HG03354 (cell line): ENCODE data around the gene TBC1D9B.
A peak's percentile ranks its signal among the peaks of the same experiment; 100 is the strongest.

ENCODE experiments used
- ATAC-seq: cut with Tn5 transposase; IDR thresholded peaks from one replicate; pipeline ENCODE4 v1.9.1; 2021; ENCODE audit warnings: mild to moderate bottlenecking; ENCODE audit not compliant: unreplicated experiment, poor library complexity, severe bottlenecking

Gene TBC1D9B

GRCh38 chr5:179825655-179826182 is 82.0 kb downstream of the TBC1D9B start:
- ATAC-seq: no peak

GRCh38 chr5:179824745-179825112 is 83.0 kb downstream of the TBC1D9B start:
- ATAC-seq: no peak

- no peak for ATAC-seq
Measured at GRCh38 chr5:179823937-179824744, 83.6 kb downstream of the TBC1D9B start.

- no peak for ATAC-seq
Measured at GRCh38 chr5:179822444-179822990, 85.2 kb downstream of the TBC1D9B start.

GRCh38 chr5:179822059-179822432 is 85.7 kb downstream of the TBC1D9B start:
- ATAC-seq: no peak

GRCh38 chr5:179821298-179822058 is 86.2 kb downstream of the TBC1D9B start:
- peak; percentile 53 for ATAC-seq

- ATAC-seq: peak; percentile 45
Measured at GRCh38 chr5:179820483-179821297, 87.0 kb downstream of the TBC1D9B start, which contains the start of gene SQSTM1. Gene SQSTM1, plus strand, starts transcription at chr5:179820905. Its CDS starts 32 bp downstream, at chr5:179820937.

GRCh38 chr5:179820127-179820482 is 87.6 kb downstream of the TBC1D9B start:
- ATAC-seq: no peak

- ATAC-seq: peak; percentile 21
Measured at GRCh38 chr5:179819296-179820126, 88.2 kb downstream of the TBC1D9B start.

- ATAC-seq: peak; percentile 66
Measured at GRCh38 chr5:179818746-179819295, 88.9 kb downstream of the TBC1D9B start.

- no peak for ATAC-seq
Measured at GRCh38 chr5:179817890-179818745, 89.6 kb downstream of the TBC1D9B start.

GRCh38 chr5:179817470-179817840 is 90.2 kb downstream of the TBC1D9B start:
- ATAC-seq: no peak

GRCh38 chr5:179816796-179817469 is 90.8 kb downstream of the TBC1D9B start:
- ATAC-seq: no peak

GRCh38 chr5:179816401-179816795 is 91.3 kb downstream of the TBC1D9B start:
- ATAC-seq: no peak

- no peak for ATAC-seq
Measured at GRCh38 chr5:179815491-179816249, 92.0 kb downstream of the TBC1D9B start.

- ATAC-seq: no peak
Measured at GRCh38 chr5:179814090-179814489, 93.6 kb downstream of the TBC1D9B start.
